Peyer's patch (tissue), 4 donors: ENCODE results near the gene AGBL4. TPM values are rescaled to one million over a fixed set of nuclear protein-coding genes. Genes with fewer than 3 reads are reported as not detected.

Experiments
- DNase-seq, 3 donors: peaks; one replicate each; pipeline ENCODE4 v3.0.0-alpha.2; 2017 to 2019
- H3K27ac ChIP-seq, 4 donors: fragments of 200-600 bp; sonication (generic); one replicate each; pipeline ENCODE4 v1.5.1; 2016 to 2019
- H3K27me3 ChIP-seq, 2 donors: fragments of 200-600 bp; sonication (generic); one replicate each; pipeline ENCODE4 v1.5.1; 2019
- H3K36me3 ChIP-seq, 3 donors: fragments of 200-600 bp; sonication (generic); one replicate each; pipeline ENCODE4 v1.5.1; 2016 to 2019
- H3K4me1 ChIP-seq, 4 donors: fragments of 200-600 bp; sonication (generic); one replicate each; pipeline ENCODE4 v1.5.1; 2016 to 2019
- H3K4me3 ChIP-seq, 4 donors: fragments of 200-600 bp; sonication (generic); 1 replicate in 3 of 4; 2 replicates in 1 of 4; pipeline ENCODE4 v1.5.1; 2016 to 2019; ENCODE audit warnings: mild to moderate bottlenecking in 1 of 4
- H3K9me3 ChIP-seq, 4 donors: fragments of 200-600 bp; sonication (generic); one replicate each; pipeline ENCODE4 v1.5.1; 2016 to 2019; ENCODE audit warnings: mild to moderate bottlenecking in 1 of 4
- POLR2A ChIP-seq, 2 donors: fragments of 450-650 bp; IDR thresholded peaks; one replicate each; pipeline ENCODE4 v1.5.1; 2017; ENCODE audit warnings: antibody characterized with exemption in 2 of 2, mild to moderate bottlenecking in 2 of 2, moderate library complexity in 2 of 2
- total RNA-seq, 4 donors: library from RNA; depleted of rRNA; stranded (reverse); fragments of >200 nt; gene quantifications; one replicate each; pipeline ENCODE4 v1.1.0, GENCODE V29; 2016
- TF ChIP-seq, protein P1 (sequence below), 6 experiments: fragments of 450-650 bp in 4 of 6; fragments of 200-600 bp in 2 of 6; sonication (generic) in 1 of 6; IDR thresholded peaks; one replicate each; pipeline ENCODE4 v1.5.1; 2017 to 2019; ENCODE audit warnings: antibody characterized with exemption in 6 of 6, mild to moderate bottlenecking in 3 of 6, moderate library complexity in 1 of 6

The AGBL4 gene
- total RNA-seq, 4 donors from 2014 or later: 2.5 TPM; not detected in 3

DNA sequence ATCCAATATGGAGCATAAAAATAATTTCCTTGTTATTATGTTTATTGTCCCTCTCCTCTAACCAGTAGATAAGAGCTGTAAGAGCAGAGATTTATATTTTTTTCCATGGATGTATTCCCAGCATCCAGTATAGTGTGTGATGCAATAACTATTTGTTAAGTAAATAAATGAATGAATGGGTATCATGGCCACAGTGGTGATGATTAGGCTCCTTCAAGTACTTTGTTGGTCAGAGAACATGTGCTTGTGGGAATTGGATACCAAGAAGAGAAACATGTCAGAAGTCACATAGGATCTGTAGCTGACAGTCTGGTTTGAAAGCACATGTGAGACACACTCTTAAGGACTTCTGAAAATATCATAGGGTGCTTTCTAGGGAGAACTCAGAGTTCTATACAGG, 588.5 kb downstream of the AGBL4 start:
- no peaks in the 10 kb centered on the region for H3K4me1 ChIP-seq
- peaks cover 0 to 4% (median 0%) of the 10 kb centered on the region in 4 donors for H3K9me3 ChIP-seq
- no peak for TF ChIP-seq POLR2A (IDR thresholded peaks at IDR 0.05)
- TF ChIP-seq, protein P1, sequence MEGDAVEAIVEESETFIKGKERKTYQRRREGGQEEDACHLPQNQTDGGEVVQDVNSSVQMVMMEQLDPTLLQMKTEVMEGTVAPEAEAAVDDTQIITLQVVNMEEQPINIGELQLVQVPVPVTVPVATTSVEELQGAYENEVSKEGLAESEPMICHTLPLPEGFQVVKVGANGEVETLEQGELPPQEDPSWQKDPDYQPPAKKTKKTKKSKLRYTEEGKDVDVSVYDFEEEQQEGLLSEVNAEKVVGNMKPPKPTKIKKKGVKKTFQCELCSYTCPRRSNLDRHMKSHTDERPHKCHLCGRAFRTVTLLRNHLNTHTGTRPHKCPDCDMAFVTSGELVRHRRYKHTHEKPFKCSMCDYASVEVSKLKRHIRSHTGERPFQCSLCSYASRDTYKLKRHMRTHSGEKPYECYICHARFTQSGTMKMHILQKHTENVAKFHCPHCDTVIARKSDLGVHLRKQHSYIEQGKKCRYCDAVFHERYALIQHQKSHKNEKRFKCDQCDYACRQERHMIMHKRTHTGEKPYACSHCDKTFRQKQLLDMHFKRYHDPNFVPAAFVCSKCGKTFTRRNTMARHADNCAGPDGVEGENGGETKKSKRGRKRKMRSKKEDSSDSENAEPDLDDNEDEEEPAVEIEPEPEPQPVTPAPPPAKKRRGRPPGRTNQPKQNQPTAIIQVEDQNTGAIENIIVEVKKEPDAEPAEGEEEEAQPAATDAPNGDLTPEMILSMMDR (IDR thresholded peaks at IDR 0.05): no peak
- no peak for DNase-seq
- H3K4me3 ChIP-seq: no peak overlapping the region
- H3K36me3 ChIP-seq: no peaks in the 10 kb centered on the region
- no peak overlapping the region for H3K27ac ChIP-seq
- H3K27me3 ChIP-seq: no peaks in the 10 kb centered on the region

DNA sequence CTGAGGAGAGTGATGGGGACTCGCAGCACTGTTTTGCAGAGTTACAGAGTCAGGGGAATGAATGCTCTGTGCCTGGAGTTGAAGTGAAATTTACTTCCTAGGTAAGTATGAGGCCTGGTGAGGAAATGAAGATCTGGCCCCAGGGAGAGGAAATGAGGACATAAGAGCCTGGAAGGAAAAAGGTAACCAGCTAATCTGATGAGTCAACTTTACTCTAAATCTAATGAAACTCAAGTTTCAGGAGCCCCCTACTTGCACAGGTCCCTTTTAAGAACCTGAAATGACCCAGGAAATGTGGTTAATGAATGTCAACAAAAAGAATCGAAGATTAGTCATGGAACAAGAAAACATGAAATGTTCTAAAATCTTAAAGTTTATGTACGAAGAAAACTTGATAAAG, 599.0 kb downstream of the AGBL4 start:
- TF ChIP-seq, protein P1 (IDR thresholded peaks at IDR 0.05): no peak
- no peak for TF ChIP-seq POLR2A (IDR thresholded peaks at IDR 0.05)
- Histone ChIP-seq H3K9me3 (no peaks in the 10 kb centered on the region), H3K4me1 (no peaks in the 10 kb centered on the region), H3K27ac (no peak overlapping the region), H3K4me3 (no peak overlapping the region), H3K36me3 (no peaks in the 10 kb centered on the region), H3K27me3 (no peaks in the 10 kb centered on the region)
- DNase-seq: no peak

DNA sequence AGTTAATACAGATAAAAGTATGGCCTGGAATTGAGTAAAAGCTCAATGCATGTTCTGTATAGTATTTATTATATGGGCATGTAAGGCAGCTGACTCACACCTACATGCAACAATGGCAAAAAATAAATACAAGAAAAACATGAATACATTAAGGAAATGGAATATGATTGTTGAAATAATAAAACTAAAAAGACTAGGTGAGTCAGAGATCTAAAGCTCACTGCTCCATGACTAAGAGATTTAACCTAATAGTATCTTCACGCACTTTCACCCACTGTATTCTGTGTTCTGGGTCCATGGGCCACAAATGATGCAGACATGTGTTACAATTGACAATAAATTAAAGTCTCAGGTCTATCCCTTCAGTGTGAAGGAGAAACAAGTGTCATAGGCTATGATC, 607.0 kb downstream of the AGBL4 start:
- TF ChIP-seq POLR2A (IDR thresholded peaks at IDR 0.05): no peak
- TF ChIP-seq, protein P1 (IDR thresholded peaks at IDR 0.05): no peak
- H3K4me3 ChIP-seq: no peak overlapping the region
- no peaks in the 10 kb centered on the region for H3K27me3 ChIP-seq

DNA sequence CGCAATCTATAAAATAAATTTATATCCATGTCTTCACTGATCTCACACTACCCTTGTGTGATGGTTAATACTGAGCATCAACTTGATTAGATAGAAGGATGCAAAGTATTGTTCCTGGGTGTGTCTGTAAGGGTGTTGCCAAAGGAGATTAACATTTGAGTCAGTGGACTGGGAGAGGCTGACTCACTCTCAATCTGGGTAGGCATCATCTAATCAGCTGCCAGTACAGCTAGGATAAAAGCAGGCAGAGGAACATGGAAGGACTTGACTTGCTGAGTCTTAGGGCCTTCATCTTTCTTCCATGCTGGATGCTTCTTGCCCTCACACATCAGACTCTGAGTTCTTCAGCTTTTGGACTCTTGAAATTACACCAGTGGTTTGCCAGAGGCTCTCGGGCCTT, 615.4 kb downstream of the AGBL4 start:
- no peaks in the 10 kb centered on the region for H3K27me3 ChIP-seq
- no peak for DNase-seq
- no peak overlapping the region for H3K27ac ChIP-seq
- H3K4me3 ChIP-seq: no peak overlapping the region
- H3K9me3 ChIP-seq: no peaks in the 10 kb centered on the region
- no peaks in the 10 kb centered on the region for H3K36me3 ChIP-seq
- no peak for TF ChIP-seq POLR2A (IDR thresholded peaks at IDR 0.05)
- TF ChIP-seq, protein P1 (IDR thresholded peaks at IDR 0.05): no peak
- H3K4me1 ChIP-seq: no peaks in the 10 kb centered on the region

More for the DNA sequence above, 607.0 kb downstream of the AGBL4 start:
- H3K9me3 ChIP-seq: no peaks in the 10 kb centered on the region
- DNase-seq: no peak
- no peaks in the 10 kb centered on the region for H3K36me3 ChIP-seq
- no peak overlapping the region for H3K27ac ChIP-seq
- H3K4me1 ChIP-seq: no peaks in the 10 kb centered on the region

DNA sequence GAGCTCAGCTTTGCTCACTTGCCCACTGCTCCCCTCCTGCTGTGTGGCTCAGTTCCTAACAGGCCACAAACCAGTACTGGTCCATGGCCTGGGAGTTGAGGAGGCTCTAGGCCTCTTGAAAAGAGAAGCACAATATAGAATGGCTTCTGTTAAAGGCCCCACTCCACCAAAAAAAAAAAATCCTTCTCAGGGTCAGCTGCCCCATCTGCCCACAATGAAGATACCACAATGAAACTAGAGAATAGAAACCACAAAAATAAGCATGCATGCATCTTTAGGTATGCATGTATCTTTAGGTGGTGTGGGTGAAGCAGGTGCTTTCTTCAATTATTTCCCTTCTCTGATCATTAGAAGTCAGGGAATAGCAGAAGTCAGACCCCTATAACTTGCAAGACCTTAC, 626.7 kb downstream of the AGBL4 start:
- no peak overlapping the region for H3K27ac ChIP-seq
- no peaks in the 10 kb centered on the region for H3K36me3 ChIP-seq
- no peak for DNase-seq
- no peak overlapping the region for H3K4me3 ChIP-seq
- H3K9me3 ChIP-seq: peaks cover 0 to 4% (median 0%) of the 10 kb centered on the region in 4 donors
- H3K27me3 ChIP-seq: no peaks in the 10 kb centered on the region
- H3K4me1 ChIP-seq: no peaks in the 10 kb centered on the region
- TF ChIP-seq POLR2A (IDR thresholded peaks at IDR 0.05): no peak
- TF ChIP-seq, protein P1 (IDR thresholded peaks at IDR 0.05): no peak

DNA sequence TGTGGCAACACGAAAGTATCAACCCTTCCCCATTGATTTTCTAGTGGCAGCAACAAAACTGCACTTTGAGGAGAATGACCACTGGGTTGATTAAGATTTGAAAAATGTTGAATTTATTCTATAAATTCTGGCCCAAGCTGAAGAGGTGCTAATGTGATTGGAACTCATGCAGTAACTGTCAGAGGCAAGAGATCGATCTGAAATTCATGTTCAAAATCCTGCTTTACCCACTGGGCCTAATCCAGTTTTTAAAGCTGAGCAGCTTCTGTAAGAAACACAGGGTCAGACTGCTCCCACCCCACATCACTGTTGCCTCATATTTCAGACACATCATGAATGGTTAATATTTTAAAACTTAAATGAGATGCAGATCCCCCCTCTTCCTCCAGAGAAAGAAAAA, 629.6 kb downstream of the AGBL4 start:
- no peak for TF ChIP-seq POLR2A (IDR thresholded peaks at IDR 0.05)
- TF ChIP-seq, protein P1 (IDR thresholded peaks at IDR 0.05): no peak
- Histone ChIP-seq H3K4me1 (no peaks in the 10 kb centered on the region), H3K27ac (no peak overlapping the region), H3K4me3 (no peak overlapping the region), H3K36me3 (no peaks in the 10 kb centered on the region), H3K9me3 (no peaks in the 10 kb centered on the region), H3K27me3 (no peaks in the 10 kb centered on the region)
- DNase-seq: no peak
